K562 (cell line): ENCODE data around the gene MRPL42.

ENCODE experiments used
- BRD4 ChIP-seq: fragments of 200-600 bp; sonication (generic); IDR thresholded peaks from 2 replicates; pipeline ENCODE4 v1.6.1; 2017; ENCODE audit warnings: inconsistent platforms
- CTCF ChIP-seq, 3 experiments: IDR thresholded peaks in 2 of 3; conservative IDR thresholded peaks in 1 of 3; 2 replicates each; pipeline ENCODE4 v1.5.1; 2011 to 2012; ENCODE audit warnings: low read length in 3 of 3, mild to moderate bottlenecking in 3 of 3, control low read depth in 2 of 3, improper control_type of control experiment in 1 of 3, inconsistent platforms in 1 of 3, low read depth in 1 of 3, mixed read lengths in 1 of 3, moderate library complexity in 1 of 3; ENCODE audit not compliant: insufficient read depth in 2 of 3
- EZH2 ChIP-seq: IDR thresholded peaks from 2 replicates; pipeline ENCODE4 v1.6.1; 2012; ENCODE audit warnings: low read depth, mild to moderate bottlenecking, inconsistent platforms, low read length, borderline replicate concordance
- FOXA3 ChIP-seq, 2 experiments: fragments of 450-650 bp in 1 of 2; sonication (generic) in 1 of 2; formaldehyde crosslinking; IDR thresholded peaks in 1 of 2; conservative IDR thresholded peaks in 1 of 2; 2 replicates each; pipeline versions ENCODE4 v1.4.0 to v1.8.0; 2020 to 2022; ENCODE audit warnings: mild to moderate bottlenecking in 2 of 2, missing genetic modification reagents in 1 of 2
- HCFC1 ChIP-seq: IDR thresholded peaks from 2 replicates; pipeline ENCODE4 v1.6.1; 2012; ENCODE audit warnings: low read depth, low read length, improper control_type of control experiment
- MAZ ChIP-seq, 2 experiments: fragments of 450-650 bp in 1 of 2; sonication (generic) in 1 of 2; formaldehyde crosslinking; IDR thresholded peaks in 1 of 2; conservative IDR thresholded peaks in 1 of 2; 2 replicates each; pipeline versions ENCODE4 v1.4.0 to v1.5.0; 2020; ENCODE audit warnings: mild to moderate bottlenecking in 1 of 2, missing genetic modification reagents in 1 of 2
- POLR2AphosphoS2 ChIP-seq: IDR thresholded peaks from 2 replicates; pipeline ENCODE4 v1.6.1; 2012; ENCODE audit warnings: low read length, improper control_type of control experiment
- ZNF431 ChIP-seq: sonication (generic); formaldehyde crosslinking; IDR thresholded peaks from 2 replicates; pipeline ENCODE4 v1.8.0; 2022; ENCODE audit warnings: mild to moderate bottlenecking, missing genetic modification reagents
- ZNF740 ChIP-seq, 3 experiments: fragments of 200-800 bp in 1 of 3; sonication (Bioruptor generic) in 1 of 3; sonication (generic) in 1 of 3; formaldehyde crosslinking in 1 of 3; IDR thresholded peaks; 2 replicates each; pipeline versions ENCODE4 v1.6.1 to v1.8.0; 2016 to 2022; ENCODE audit warnings: mild to moderate bottlenecking in 2 of 3, missing compliant biosample characterization in 2 of 3, missing genetic modification characterization in 2 of 3, missing genetic modification reagents in 1 of 3
- TF ChIP-seq, protein P1 (sequence below): sonication (generic); formaldehyde crosslinking; IDR thresholded peaks from 2 replicates; pipeline ENCODE4 v1.9.0; 2022; ENCODE audit warnings: mild to moderate bottlenecking, missing genetic modification reagents

GRCh38 chr12:93448796-93449195 is 18.5 kb upstream of the MRPL42 start:
- no peak for TF ChIP-seq MAZ (CRISPR knock-in tag; conservative IDR thresholded peaks at IDR 0.05 in 1 of 2, IDR thresholded peaks at IDR 0.05 in 1 of 2)
- TF ChIP-seq HCFC1: no peak
- no peak for TF ChIP-seq BRD4
- no peak for TF ChIP-seq CTCF (IDR thresholded peaks at IDR 0.05 in 2 of 3, conservative IDR thresholded peaks at IDR 0.05 in 1 of 3; ENCODE audit: insufficient read depth in 2 of 3, low read depth in 1 of 3, low read length in 3 of 3)
- no peak for TF ChIP-seq POLR2AphosphoS2
- TF ChIP-seq FOXA3 (CRISPR knock-in tag; conservative IDR thresholded peaks at IDR 0.05 in 1 of 2, IDR thresholded peaks at IDR 0.05 in 1 of 2): no peak
- TF ChIP-seq, protein P1, sequence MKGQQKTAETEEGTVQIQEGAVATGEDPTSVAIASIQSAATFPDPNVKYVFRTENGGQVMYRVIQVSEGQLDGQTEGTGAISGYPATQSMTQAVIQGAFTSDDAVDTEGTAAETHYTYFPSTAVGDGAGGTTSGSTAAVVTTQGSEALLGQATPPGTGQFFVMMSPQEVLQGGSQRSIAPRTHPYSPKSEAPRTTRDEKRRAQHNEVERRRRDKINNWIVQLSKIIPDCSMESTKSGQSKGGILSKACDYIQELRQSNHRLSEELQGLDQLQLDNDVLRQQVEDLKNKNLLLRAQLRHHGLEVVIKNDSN (CRISPR knock-in tag): no peak
- TF ChIP-seq ZNF431 (CRISPR knock-in tag): no peak
- no peak for TF ChIP-seq ZNF740 (CRISPR knock-in tag; IDR thresholded peaks at IDR 0.05)
- no peak for TF ChIP-seq ZNF740 (tag; IDR thresholded peaks at IDR 0.05)
- TF ChIP-seq EZH2: no peak
